HepG2 (cell line): ENCODE measurements around the gene PA2G4. TPM values are rescaled to one million over a fixed set of nuclear protein-coding genes. Genes with fewer than 3 reads are reported as not detected.

Experiments
- ATAC-seq: fragments of 200-7000 bp; cut with Tn5 transposase; 3 replicates; pipeline ENCODE4 v1.9.1; 2020; ENCODE audit warnings: mild to moderate bottlenecking, moderate library complexity
- BruUV-seq: library from RNA; stranded (reverse); fragments of 400-500 nt; replicated peaks from 2 replicates; lab custom pipeline; 2021; lab: Mats Ljungman, UMichigan
- CTCF ChIA-PET: fragments of 300-600 bp; formaldehyde crosslinking; extraction: SDS; loops from one replicate; lab custom pipeline; 2021; ENCODE audit warnings: low total read pairs, inconsistent platforms, low intra/inter-chr PET ratio; lab: Yijun Ruan, JAX
- POLR2A ChIA-PET: fragments of 350-600 bp; sonication (Branson Sonifier 250); formaldehyde crosslinking; loops from one replicate; lab custom pipeline; 2020; ENCODE audit warnings: antibody characterized with exemption, inconsistent platforms; lab: Yijun Ruan, JAX
- DNase-seq: peaks from one replicate; pipeline ENCODE4 v3.0.0-alpha.2; 2015; ENCODE audit warnings: low spot score
- FAIRE-seq: peaks from 3 replicates; lab custom pipeline; 2011; peaks lifted over from hg19 to GRCh38; lab: Jason Lieb, UNC
- H2AFZ ChIP-seq: one replicate; pipeline ENCODE4 v1.6.1; 2011; ENCODE audit warnings: low read length, inconsistent platforms
- H3K27ac ChIP-seq: fragments of 300-600 bp; 3 replicates; pipeline ENCODE4 v1.8.0; 2011; ENCODE audit warnings: mixed run types, mild to moderate bottlenecking, mixed read lengths, low read length, inconsistent platforms; ENCODE audit not compliant: insufficient read depth; ENCODE audit errors: extremely low read length
- H3K27me3 ChIP-seq, 2 experiments: fragments of 200-600 bp in 1 of 2; 2 replicates in 1 of 2; 3 replicates in 1 of 2; pipeline versions ENCODE4 v1.6.0 to v1.8.0; 2011; ENCODE audit warnings: low read length in 2 of 2, mild to moderate bottlenecking in 2 of 2, moderate library complexity in 2 of 2, inconsistent platforms in 1 of 2; ENCODE audit not compliant: insufficient read depth in 2 of 2, control insufficient read depth in 1 of 2
- H3K36me3 ChIP-seq, 2 experiments: fragments of 200-600 bp in 1 of 2; replicated peaks in 1 of 2; 2 replicates in 1 of 2; 3 replicates in 1 of 2; pipeline versions ENCODE4 v1.5.1 to v1.8.0; 2011; ENCODE audit warnings: low read length in 2 of 2, inconsistent platforms in 1 of 2; ENCODE audit not compliant: insufficient read depth in 2 of 2, control insufficient read depth in 1 of 2
- H3K4me1 ChIP-seq: 2 replicates; pipeline ENCODE4 v1.5.1; 2012; ENCODE audit warnings: low read length, inconsistent platforms; ENCODE audit not compliant: insufficient read depth
- H3K4me2 ChIP-seq: 2 replicates; pipeline ENCODE4 v1.6.0; 2011; ENCODE audit warnings: low read depth, low read length, inconsistent platforms
- H3K4me3 ChIP-seq, 3 experiments: fragments of 200-600 bp in 1 of 3; sonication (generic), shearing (Covaris generic) in 1 of 3; replicated peaks in 1 of 3; 2 replicates each; pipeline ENCODE4 v1.5.1; 2011 to 2016; ENCODE audit warnings: low read length in 3 of 3, inconsistent platforms in 2 of 3, low read depth in 2 of 3, mild to moderate bottlenecking in 2 of 3, control low read depth in 1 of 3, mixed read lengths in 1 of 3; ENCODE audit not compliant: insufficient read depth in 1 of 3
- H3K79me2 ChIP-seq: one replicate; pipeline ENCODE4 v1.6.1; 2011; ENCODE audit warnings: low read length, inconsistent platforms; ENCODE audit not compliant: insufficient read depth
- H3K9ac ChIP-seq: 2 replicates; pipeline ENCODE4 v1.6.0; 2011; ENCODE audit warnings: mild to moderate bottlenecking, low read depth, low read length, inconsistent platforms; ENCODE audit not compliant: insufficient read depth
- H3K9me3 ChIP-seq: 2 replicates; pipeline ENCODE4 v1.5.1; 2012; ENCODE audit warnings: mild to moderate bottlenecking, low read length
- H4K20me1 ChIP-seq: 2 replicates; pipeline ENCODE4 v1.6.0; 2011; ENCODE audit warnings: inconsistent platforms, mild to moderate bottlenecking, low read length, moderate library complexity; ENCODE audit not compliant: insufficient read depth
- ATF7 ChIP-seq, 2 experiments: fragments of 450-650 bp in 1 of 2; sonication (generic) in 1 of 2; formaldehyde crosslinking in 1 of 2; IDR thresholded peaks; 2 replicates each; pipeline versions ENCODE4 v1.4.0 to v1.6.1; 2016 to 2020; ENCODE audit warnings: antibody characterized with exemption in 1 of 2, mild to moderate bottlenecking in 1 of 2, missing genetic modification reagents in 1 of 2
- DRAP1 ChIP-seq: IDR thresholded peaks from 2 replicates; pipeline ENCODE4 v1.6.1; 2016; ENCODE audit warnings: missing genetic modification reagents, missing compliant biosample characterization
- EED ChIP-seq: sonication (generic); formaldehyde crosslinking; IDR thresholded peaks from 2 replicates; pipeline ENCODE4 v1.5.0; 2020; ENCODE audit warnings: mild to moderate bottlenecking, missing genetic modification reagents
- ELF3 ChIP-seq: IDR thresholded peaks from 2 replicates; pipeline ENCODE4 v1.6.1; 2016; ENCODE audit warnings: missing genetic modification reagents, missing compliant biosample characterization
- KDM6A ChIP-seq: IDR thresholded peaks from 2 replicates; pipeline ENCODE4 v1.6.1; 2016; ENCODE audit warnings: low read depth
- MAX ChIP-seq: IDR thresholded peaks from 2 replicates; pipeline ENCODE4 v1.6.1; 2012; ENCODE audit warnings: inconsistent platforms
- MED8 ChIP-seq: sonication (generic); formaldehyde crosslinking; IDR thresholded peaks from 2 replicates; pipeline ENCODE4 v1.8.1; 2023; ENCODE audit warnings: mild to moderate bottlenecking, missing genetic modification reagents; ENCODE audit not compliant: insufficient replicate concordance
- MYC ChIP-seq: sonication (generic); formaldehyde crosslinking; IDR thresholded peaks from 2 replicates; pipeline ENCODE4 v1.9.0; 2021; ENCODE audit warnings: missing genetic modification reagents, borderline replicate concordance
- PRDM4 ChIP-seq: sonication (generic); formaldehyde crosslinking; IDR thresholded peaks from 2 replicates; pipeline ENCODE4 v1.9.0; 2021; ENCODE audit warnings: missing genetic modification reagents, borderline replicate concordance
- SP1 ChIP-seq, 2 experiments: fragments of 450-650 bp in 1 of 2; sonication (generic) in 1 of 2; formaldehyde crosslinking in 1 of 2; IDR thresholded peaks; 2 replicates each; pipeline versions ENCODE4 v1.4.0 to v1.6.1; 2016 to 2020; ENCODE audit warnings: missing genetic modification reagents in 1 of 2
- SP5 ChIP-seq: IDR thresholded peaks from 2 replicates; pipeline ENCODE4 v1.6.1; 2016; ENCODE audit warnings: low read depth, borderline replicate concordance
- TEAD3 ChIP-seq: optimal IDR thresholded peaks from 2 replicates; pipeline ENCODE3; 2016; ENCODE audit warnings: borderline replicate concordance
- ZBTB38 ChIP-seq: sonication (generic); formaldehyde crosslinking; IDR thresholded peaks from 2 replicates; pipeline ENCODE4 v1.5.1; 2020; ENCODE audit warnings: mild to moderate bottlenecking, missing genetic modification reagents
- ZC3H4 ChIP-seq: sonication (generic); formaldehyde crosslinking; IDR thresholded peaks from 2 replicates; pipeline ENCODE4 v1.4.0; 2020; ENCODE audit warnings: missing genetic modification reagents, borderline replicate concordance
- ZFAT ChIP-seq: sonication (generic); formaldehyde crosslinking; conservative IDR thresholded peaks from 2 replicates; pipeline ENCODE4 v1.8.1; 2023; ENCODE audit warnings: missing genetic modification reagents, inconsistent platforms
- ZNF101 ChIP-seq: sonication (generic); formaldehyde crosslinking; IDR thresholded peaks from 2 replicates; pipeline ENCODE4 v1.4.0; 2020; ENCODE audit warnings: mild to moderate bottlenecking, low read depth, missing genetic modification reagents, borderline replicate concordance
- ZNF510 ChIP-seq: sonication (generic); formaldehyde crosslinking; IDR thresholded peaks from 2 replicates; pipeline ENCODE4 v1.4.0; 2020; ENCODE audit warnings: low read depth, mild to moderate bottlenecking, missing genetic modification reagents
- ZNF740 ChIP-seq: sonication (generic); formaldehyde crosslinking; IDR thresholded peaks from 2 replicates; pipeline ENCODE4 v1.4.0; 2020; ENCODE audit warnings: missing genetic modification reagents
- WGBS: methylation state at CpG from one replicate; pipeline ENCODE4 v1.1.6; 2017; ENCODE audit warnings: low lambda C conversion rate; 5-methylcytosine and 5-hydroxymethylcytosine counted together
- in situ Hi-C: cut with HindIII; loops from 2 replicates; pipeline ENCODE4 v1.10.0; 2017; ENCODE audit warnings: low pct_unique_long_range_greater_than_20kb; ENCODE audit not compliant: extremely low pct_ligation_motif_present
- intact Hi-C: fragments of 100-400 bp; cut with micrococcal nuclease; formaldehyde crosslinking; loops from one replicate; pipeline ENCODE4 v1.10.0; 2022; ENCODE audit not compliant: unreplicated experiment
- polyA plus RNA-seq, 8 experiments: library from polyadenylated mRNA; depleted of rRNA in 3 of 8; stranded (reverse) in 7 of 8; unstranded in 1 of 8; fragments of >200 nt; fragmentation: Illumina TruSeq in 4 of 8; extraction: Trizol in 4 of 8; gene quantifications; 2 replicates each; pipeline versions ENCODE4 v1.2.1 to v1.2.3, GENCODE V29; 2011 to 2016; ENCODE audit warnings: low read depth in 4 of 8, missing spikeins in 1 of 8, mixed read lengths in 1 of 8; ENCODE audit not compliant: insufficient read depth in 1 of 8
- total RNA-seq, 5 experiments: library from RNA; depleted of rRNA; stranded (reverse); fragments of >200 nt; fragmentation: Illumina TruSeq; extraction: Trizol; gene quantifications; 2 replicates each; pipeline ENCODE4 v1.2.3, GENCODE V29; 2016; ENCODE audit warnings: low read depth in 1 of 5

Gene PA2G4
- total and polyA plus RNA-seq, 2 of the 13 experiments (the other 11 are each of a cell fraction or from before 2014, with no cell fraction given), result 147 to 240 TPM

- H3K4me3 ChIP-seq, result peak overlapping the region; percentile 72 to 89 (median 83)
- in situ Hi-C loops (loop anchor here (5.0 kb wide), 1 partner anchor 58 kb away; the partner anchor contains the start of gene SMARCC2), intact Hi-C loops (no loop called here)
- H2AFZ ChIP-seq, result no peak overlapping the region
- no peaks in the 10 kb centered on the region for H4K20me1 ChIP-seq
- no peaks in the 10 kb centered on the region for H3K27me3 ChIP-seq
- peaks cover 16 to 37% of the 10 kb centered on the region in 2 experiments for H3K36me3 ChIP-seq
- H3K9ac ChIP-seq, result peak overlapping the region; percentile 80
- no peak for DNase-seq
- no peak for FAIRE-seq
- H3K9me3 ChIP-seq, result no peaks in the 10 kb centered on the region
- POLR2A ChIA-PET, result interaction anchor here (1.9 to 3.8 kb wide), 7 partner anchors 11 to 132 kb away, joined by 5 to 58 read pairs (median 30); partner anchors contain the start of genes MYL6, PA2G4, RNF41 and RPL41
- no TSS peak for BruUV-seq
- peak overlapping the region; percentile 86 for H3K4me2 ChIP-seq
- ATAC-seq, result peak; percentile 65
- peaks cover 49% of the 10 kb centered on the region for H3K4me1 ChIP-seq
- H3K27ac ChIP-seq, result peak overlapping the region; percentile 57
- CTCF ChIA-PET, result interaction anchor here (4.2 kb wide), 1 partner anchor 61 kb away, joined by 24 read pairs; the partner anchor contains the start of gene SMARCC2
- H3K79me2 ChIP-seq, result peaks cover 17% of the 10 kb centered on the region
- 8% methylated on average over 20 of the region's 29 CpGs for WGBS
- TF ChIP-seq MYC (CRISPR knock-in tag) (peak; percentile 39; the same call in 1 of the 2 replicates), ELF3 (CRISPR knock-in tag) (0 out of 2 replicates have a peak, but pooled peaks have one; percentile 40), ZC3H4 (CRISPR knock-in tag) (no peak), ZFAT (no peak), MED8 (no peak), ZNF510 (CRISPR knock-in tag) (no peak), ATF7 (IDR thresholded peaks at IDR 0.05) (no peak), ATF7 (CRISPR knock-in tag; IDR thresholded peaks at IDR 0.05) (no peak), ZBTB38 (CRISPR knock-in tag) (0 out of 2 replicates have a peak, but pooled peaks have one; percentile 25), MAX (0 out of 2 replicates have a peak, but pooled peaks have one; percentile 36), EED (CRISPR knock-in tag) (0 out of 2 replicates have a peak, but pooled peaks have one; percentile 41), DRAP1 (CRISPR knock-in tag) (peak; percentile 26; the same call in 1 of the 2 replicates), SP5 (CRISPR knock-in tag) (0 out of 2 replicates have a peak, but pooled peaks have one; percentile 25), PRDM4 (no peak), SP1 (IDR thresholded peaks at IDR 0.05) (no peak), SP1 (CRISPR knock-in tag; IDR thresholded peaks at IDR 0.05) (0 out of 2 replicates have a peak, but pooled peaks have one; percentile 26), ZNF101 (no peak), TEAD3 (CRISPR knock-in tag) (no peak), KDM6A (CRISPR knock-in tag) (no peak), ZNF740 (CRISPR knock-in tag) (no peak)
Measured at GRCh38 chr12:56129206-56129941, 25.0 kb downstream of the PA2G4 start.
